DND-41 (cell line): Measurements from ENCODE around the gene IL4.

Source experiments
- CTCF ChIP-seq: IDR thresholded peaks from 2 replicates; pipeline ENCODE4 v1.5.1; 2012; ENCODE audit warnings: borderline replicate concordance, low read length, moderate library complexity, mild to moderate bottlenecking; ENCODE audit not compliant: poor library complexity, severe bottlenecking; ENCODE audit errors: extremely low read depth
- EZH2 ChIP-seq: IDR thresholded peaks from 3 replicates; pipeline ENCODE4 v1.6.1; 2012; ENCODE audit warnings: borderline replicate concordance, low read depth, mild to moderate bottlenecking, moderate library complexity, low read length, inconsistent platforms; ENCODE audit not compliant: severe bottlenecking

GRCh38 chr5:132637241-132637640, 36.5 kb upstream of the IL4 start:
- TF ChIP-seq EZH2 (no peak), CTCF (no peak)
